ENCODE measurements around the gene FADS2.

- no peak for TF ChIP-seq EZH2 (IDR thresholded peaks at IDR 0.05; ENCODE audit: insufficient read depth, poor library complexity, severe bottlenecking)
- no peak for TF ChIP-seq EZH2phosphoT487 (IDR thresholded peaks at IDR 0.05; ENCODE audit: insufficient read depth, low read depth)
Measured at GRCh38 chr11:61899146-61899841, 71.2 kb downstream of the FADS2 start.

Data from GM23248 (cell line).